GM23248 (cell line): ENCODE measurements around the gene LDLRAD4.

ENCODE experiments used
- EZH2 ChIP-seq: fragments of 200-600 bp; sonication (generic); IDR thresholded peaks from 2 replicates; pipeline ENCODE4 v1.6.1; 2018; ENCODE audit warnings: antibody characterized with exemption, mild to moderate bottlenecking; ENCODE audit not compliant: insufficient read depth, poor library complexity, severe bottlenecking
- EZH2phosphoT487 ChIP-seq: fragments of 200-600 bp; sonication (generic); IDR thresholded peaks from 2 replicates; pipeline ENCODE4 v1.6.1; 2018; ENCODE audit warnings: antibody characterized with exemption, moderate library complexity, mild to moderate bottlenecking, low read depth; ENCODE audit not compliant: insufficient read depth

DNA sequence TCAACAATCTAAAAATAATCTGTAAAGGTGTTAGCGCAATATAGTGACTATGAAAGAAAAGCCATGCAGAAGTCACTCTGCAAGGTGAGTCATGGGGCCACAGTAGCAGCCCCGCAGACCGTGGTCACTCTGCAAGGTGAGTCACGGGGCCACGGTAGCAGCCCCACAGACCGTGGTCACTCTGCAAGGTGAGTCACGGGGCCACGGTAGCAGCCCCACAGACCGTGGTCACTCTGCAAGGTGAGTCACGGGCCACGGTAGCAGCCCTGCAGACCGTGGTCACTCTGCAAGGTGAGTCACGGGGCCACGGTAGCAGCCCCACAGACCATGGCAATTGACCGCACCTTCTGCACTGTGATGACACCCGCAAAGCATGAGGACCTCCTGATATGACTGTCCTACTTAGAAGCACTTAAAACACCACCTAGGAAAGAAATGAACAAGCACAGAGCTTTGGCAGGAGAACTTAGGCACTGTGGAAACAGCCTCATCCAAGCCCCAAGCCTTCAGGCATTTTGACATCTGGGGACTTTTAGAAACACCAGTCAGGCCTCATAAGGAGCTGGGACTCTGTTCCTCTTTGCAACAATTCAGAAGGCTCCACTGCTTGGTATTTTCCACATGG is 70.1 kb downstream of the LDLRAD4 start:
- TF ChIP-seq EZH2: no peak
- no peak for TF ChIP-seq EZH2phosphoT487
